GM18505 (cell line): ENCODE data around the gene OSBPL5.
A peak's percentile ranks its signal among the peaks of the same experiment; 100 is the strongest.

Experiments
- ATAC-seq: cut with Tn5 transposase; IDR thresholded peaks from one replicate; pipeline ENCODE4 v1.9.1; 2021; ENCODE audit not compliant: unreplicated experiment
- POLR2A ChIP-seq: IDR thresholded peaks from 4 replicates; pipeline ENCODE4 v1.6.1; 2011; ENCODE audit warnings: borderline replicate concordance; ENCODE audit not compliant: insufficient read depth, insufficient read length; ENCODE audit errors: extremely low read depth

The OSBPL5 gene

GRCh38 chr11:3093281-3094191, 71.6 kb downstream of the OSBPL5 start:
- TF ChIP-seq POLR2A: no peak
- ATAC-seq: no peak

- ATAC-seq: no peak
- TF ChIP-seq POLR2A: no peak
These were observed 72.4 kb downstream of the OSBPL5 start for GRCh38 chr11:3092603-3093141.

GRCh38 chr11:3091846-3092602, 73.1 kb downstream of the OSBPL5 start:
- no peak for TF ChIP-seq POLR2A
- peak; percentile 71 for ATAC-seq

- no peak for ATAC-seq
- TF ChIP-seq POLR2A: no peak
These were observed 73.8 kb downstream of the OSBPL5 start for GRCh38 chr11:3091081-3091845.

- no peak for TF ChIP-seq POLR2A
- ATAC-seq: no peak
These were observed 74.8 kb downstream of the OSBPL5 start for GRCh38 chr11:3090096-3090901.

GRCh38 chr11:3089236-3090061, 75.7 kb downstream of the OSBPL5 start:
- no peak for TF ChIP-seq POLR2A

GRCh38 chr11:3088806-3089205, 76.3 kb downstream of the OSBPL5 start:
- no peak for TF ChIP-seq POLR2A
- ATAC-seq: no peak

More at GRCh38 chr11:3089236-3090061, 75.7 kb downstream of the OSBPL5 start:
- no peak for ATAC-seq

DNA sequence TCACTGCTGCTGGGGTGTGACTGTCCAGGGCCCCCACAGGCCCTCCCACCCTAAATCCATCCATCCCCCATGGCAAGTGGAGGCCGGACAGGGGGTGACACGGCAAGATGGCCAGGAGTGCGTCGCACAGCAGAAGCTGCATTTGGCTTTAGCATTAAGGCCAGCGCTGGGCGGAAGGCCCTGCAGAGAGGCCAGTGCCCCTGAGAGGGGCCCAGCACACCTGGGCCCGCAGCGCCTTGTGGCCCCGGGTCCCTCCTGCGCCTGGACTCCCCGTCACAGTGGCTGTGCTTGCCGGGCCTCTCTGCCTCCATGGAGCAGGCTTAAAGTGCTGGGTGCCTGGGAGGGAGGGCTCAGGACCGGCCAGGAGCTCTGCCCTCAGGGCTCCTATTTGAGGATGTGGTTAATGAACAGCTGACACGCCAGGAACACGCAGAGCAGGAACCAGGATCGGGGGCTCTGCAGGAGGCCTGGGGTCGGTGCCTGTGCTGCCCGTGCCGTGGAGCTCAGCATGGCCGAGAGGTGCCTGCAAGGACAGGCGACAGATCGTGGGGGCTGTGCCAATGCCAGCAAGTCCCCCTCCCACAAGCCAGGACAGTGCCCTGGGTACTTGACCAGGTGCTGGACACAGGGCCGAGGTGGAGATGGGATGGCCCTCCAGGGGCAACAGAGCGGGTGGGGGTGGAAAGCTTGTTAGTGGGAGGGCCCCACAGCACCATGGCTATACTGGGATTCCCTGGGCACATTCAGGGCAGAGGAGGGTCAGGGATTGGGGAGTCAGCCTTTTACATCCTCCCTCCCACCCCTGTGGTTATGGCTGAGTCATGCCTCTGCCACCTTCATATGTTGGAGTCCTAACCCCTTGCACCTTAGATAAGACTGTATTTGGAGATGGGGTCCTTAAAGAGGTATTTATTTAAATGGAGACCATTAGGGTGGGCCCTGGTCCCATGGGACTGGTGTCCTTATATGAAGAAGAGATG, 77.0 kb downstream of the OSBPL5 start:
- ATAC-seq: no peak

DNA sequence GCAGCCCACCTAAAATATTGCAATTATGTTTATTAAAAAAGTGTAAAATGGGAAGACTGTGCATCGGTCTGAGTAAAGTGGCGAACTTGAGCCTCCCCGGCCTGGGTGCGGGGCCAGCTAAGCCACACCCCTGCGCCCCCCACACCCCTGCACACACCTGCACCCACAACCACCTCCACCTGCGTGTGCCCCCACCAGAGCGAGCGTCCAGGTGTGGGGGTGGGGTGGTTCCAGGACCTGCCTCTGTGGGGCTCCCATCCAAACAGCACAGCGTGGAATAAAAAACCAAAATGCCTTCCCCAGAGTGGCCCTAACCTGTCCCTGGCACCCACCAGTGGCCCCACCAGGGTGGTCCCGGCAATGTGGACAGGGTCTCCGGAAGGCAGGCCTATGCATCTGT, 77.7 kb downstream of the OSBPL5 start:
- no peak for ATAC-seq
- TF ChIP-seq POLR2A: no peak

More for the DNA sequence above, 77.0 kb downstream of the OSBPL5 start:
- TF ChIP-seq POLR2A: no peak

- no peak for TF ChIP-seq POLR2A
- ATAC-seq: no peak
These were observed 78.4 kb downstream of the OSBPL5 start for GRCh38 chr11:3086671-3087150.
